ENCODE results near the gene MB21D2.
"Not testable (repeated sequence)": the region's sequence is repeated elsewhere in the genome, so short reads cannot be mapped to it uniquely, and the experiment has no call there.

Gene MB21D2

DNA sequence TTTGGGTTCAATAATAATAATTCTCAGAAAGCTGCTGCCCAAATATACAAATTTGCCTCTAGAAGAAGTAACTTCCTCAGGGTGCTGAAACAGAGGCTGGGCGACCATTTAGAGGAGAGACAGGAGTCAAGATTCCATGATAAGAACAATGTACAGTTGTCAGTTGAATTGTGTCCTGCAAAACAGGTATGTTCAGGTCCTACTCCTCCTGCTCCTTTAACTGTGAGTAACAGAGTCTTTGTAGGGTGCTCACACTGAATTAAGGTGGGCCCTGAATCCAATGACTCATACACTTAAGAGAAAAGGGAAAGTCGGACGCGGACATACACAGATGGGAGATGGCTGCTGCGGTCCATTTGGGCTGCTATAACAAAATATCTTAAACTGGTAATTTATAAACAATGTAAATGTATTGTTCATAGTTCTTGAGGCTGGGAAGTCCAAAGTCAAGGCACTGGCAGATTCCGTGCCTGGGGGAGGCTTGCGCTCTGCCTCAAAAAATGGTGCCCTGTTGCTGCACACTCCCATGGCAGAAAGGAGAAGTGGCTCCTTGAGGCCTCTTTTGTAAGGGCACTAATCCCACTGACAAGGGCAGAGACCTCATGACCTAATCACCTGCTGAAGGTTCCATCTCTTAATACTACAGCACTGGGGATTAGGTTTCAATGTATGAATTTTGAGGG is 55.1 kb downstream of the MB21D2 start:
- no peak for DNase-seq (ENCODE audit: low spot score)

DNA sequence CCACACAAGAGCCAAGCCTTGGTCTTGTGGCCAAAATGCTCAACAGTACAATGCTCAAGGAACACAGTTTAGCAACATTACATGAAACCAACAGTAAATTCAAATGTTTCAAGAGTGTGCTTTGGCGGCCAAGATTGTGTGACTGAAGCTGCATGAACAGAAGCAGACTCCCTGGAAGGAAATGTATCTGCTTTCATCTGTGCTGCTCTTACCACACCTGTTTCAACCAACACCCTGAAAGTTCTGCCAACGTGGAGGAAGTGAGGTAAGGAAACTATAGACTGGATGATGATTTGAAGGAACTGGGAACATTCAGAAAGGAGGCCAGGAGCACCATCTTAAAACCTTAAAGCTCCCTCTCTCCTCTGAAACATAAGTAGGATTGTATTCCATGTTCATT is 55.7 kb downstream of the MB21D2 start:
- DNase-seq (ENCODE audit: low spot score): no peak

DNA sequence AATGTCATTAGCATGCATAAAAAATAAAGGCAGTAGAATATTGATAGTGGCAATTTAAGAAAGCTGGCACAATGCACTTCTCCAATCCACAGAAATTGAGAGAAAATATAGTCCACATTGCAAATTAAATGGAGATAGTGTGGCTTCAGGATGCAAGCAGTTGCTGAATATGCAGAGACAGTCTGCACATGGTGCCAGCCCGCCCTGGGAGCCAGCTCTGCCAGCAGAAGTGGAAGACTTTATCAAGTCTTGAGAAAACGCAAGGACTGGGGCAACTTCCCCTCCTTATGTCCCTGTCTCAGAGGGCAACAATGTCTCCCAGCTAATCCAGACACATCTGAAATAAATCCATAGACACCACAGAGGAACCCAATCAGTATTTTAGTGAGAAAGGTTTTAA is 57.2 kb downstream of the MB21D2 start:
- DNase-seq (ENCODE audit: low spot score): no peak

DNA sequence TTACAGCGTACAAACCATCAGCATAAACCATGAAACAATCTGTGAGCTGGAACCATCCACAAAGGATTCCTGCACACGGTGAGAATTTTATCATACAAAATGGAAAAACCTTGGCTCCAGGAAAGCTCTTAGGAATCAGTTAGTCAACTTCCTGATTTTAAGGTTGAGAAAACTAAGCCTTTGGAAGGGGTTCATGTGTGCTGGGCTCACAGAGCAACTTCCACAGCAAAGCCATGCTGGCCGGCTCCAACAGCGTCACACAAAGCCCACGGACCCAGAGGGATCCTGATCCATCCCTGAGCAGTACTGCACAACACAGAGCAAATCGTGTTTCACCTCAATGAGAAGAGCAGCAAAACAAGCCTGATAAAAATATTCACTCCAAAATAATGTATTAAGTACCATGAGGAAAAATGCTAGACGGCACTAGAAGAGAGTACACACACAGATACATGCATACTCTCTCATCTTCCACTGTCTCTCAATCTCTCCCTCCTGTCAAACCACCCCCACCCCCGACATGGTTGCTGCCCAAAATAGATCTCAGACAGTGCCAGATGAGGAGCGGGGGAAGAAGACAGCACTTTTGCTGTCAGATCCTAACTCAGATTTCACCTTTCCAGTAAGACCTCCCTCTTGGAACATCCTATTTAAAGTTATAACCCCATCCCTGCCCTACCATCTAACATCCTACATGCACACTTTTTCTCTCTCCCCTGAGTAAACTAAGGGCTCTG is 58.6 kb downstream of the MB21D2 start:
- DNase-seq (ENCODE audit: low spot score): no peak

DNA sequence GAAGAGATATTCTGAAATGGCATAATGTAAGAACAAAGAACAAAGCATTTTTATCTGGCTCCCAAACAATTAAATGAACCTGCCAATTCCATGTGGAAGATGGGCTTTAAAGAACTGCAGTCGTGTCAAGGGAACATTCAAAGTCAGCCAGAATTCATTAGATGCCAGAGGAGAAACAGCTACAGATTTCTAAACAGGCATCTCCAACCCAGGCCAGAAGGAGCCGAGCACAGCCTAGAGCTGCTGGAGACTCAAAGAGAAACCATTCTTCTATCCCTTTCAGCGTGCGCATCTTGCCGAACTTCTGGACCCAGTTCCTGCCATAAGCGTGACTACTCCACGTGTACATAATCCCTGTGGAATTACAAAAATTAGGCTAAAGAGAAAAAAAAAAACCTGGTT is 60.4 kb downstream of the MB21D2 start:
- DNase-seq (ENCODE audit: low spot score): peak; percentile 10

DNA sequence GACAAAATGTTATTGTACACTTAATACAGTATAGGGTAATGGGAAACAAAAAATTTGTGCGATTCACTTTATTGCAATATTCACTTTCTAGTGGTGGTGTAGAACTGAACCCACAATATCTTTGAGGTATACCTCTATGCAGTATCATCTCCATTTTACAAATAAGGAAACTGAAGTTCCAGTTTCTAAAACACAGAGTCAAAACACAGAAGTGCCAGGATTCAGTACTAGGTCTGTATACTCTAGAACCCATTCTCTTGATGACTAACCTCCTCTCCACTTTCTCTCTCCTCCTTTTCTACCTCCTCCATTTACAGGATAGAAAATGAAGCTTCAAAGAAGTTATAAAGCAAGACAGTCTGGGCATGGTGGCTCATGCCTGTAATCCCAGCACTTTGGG is 62.2 kb downstream of the MB21D2 start:
- no peak for DNase-seq (ENCODE audit: low spot score)

DNA sequence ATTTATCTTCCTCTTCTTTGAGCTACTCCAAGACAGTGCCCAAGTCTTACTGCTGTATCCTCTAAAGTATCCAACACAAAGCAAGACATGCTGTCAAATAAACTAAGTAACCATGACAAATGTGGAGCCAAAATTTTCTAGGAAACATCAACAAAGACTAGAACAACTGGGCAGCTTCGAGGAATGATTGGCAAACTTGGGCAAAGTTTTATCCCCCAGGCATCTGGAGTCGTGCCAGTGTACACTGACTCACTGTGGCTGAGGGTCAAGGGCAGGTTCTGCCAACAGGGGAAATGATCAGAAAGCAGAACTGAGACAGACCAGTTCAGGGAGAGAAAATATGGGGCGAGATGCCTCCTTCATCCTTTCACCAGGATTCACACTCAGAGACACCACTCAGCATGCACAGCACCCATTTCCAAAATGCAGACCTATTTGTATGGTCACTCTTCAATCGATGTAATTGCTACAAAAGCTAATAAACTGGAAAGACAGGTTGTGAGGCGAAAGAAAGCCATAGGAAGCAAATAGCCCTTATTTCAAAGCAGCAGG is 65.8 kb downstream of the MB21D2 start:
- DNase-seq (ENCODE audit: low spot score): no peak

DNA sequence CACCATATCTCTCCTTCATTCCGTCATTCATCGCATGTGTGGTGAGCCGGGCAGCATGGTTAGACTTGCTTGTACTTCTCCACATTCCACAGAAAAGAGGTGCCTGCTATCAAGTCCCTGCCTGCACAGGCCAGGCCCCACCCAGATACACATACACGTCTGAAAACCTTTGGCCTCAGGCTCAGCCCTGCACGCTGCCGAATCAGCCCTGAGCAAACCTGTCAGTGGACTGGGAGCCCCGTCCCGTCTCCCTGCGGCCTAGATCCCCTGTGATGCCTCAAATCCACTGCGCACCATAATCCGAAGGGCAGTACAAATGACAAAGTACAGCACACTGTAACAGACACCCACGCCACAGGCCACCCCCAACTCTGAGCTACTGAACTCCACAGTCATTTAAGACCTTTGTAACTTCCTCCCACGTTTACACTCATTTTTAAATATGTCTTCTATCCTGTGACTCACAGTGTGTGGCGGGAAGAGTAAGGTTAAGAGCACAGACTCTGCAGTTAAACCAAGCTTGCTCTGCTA is 67.1 kb downstream of the MB21D2 start:
- no peak for DNase-seq (ENCODE audit: low spot score)

DNA sequence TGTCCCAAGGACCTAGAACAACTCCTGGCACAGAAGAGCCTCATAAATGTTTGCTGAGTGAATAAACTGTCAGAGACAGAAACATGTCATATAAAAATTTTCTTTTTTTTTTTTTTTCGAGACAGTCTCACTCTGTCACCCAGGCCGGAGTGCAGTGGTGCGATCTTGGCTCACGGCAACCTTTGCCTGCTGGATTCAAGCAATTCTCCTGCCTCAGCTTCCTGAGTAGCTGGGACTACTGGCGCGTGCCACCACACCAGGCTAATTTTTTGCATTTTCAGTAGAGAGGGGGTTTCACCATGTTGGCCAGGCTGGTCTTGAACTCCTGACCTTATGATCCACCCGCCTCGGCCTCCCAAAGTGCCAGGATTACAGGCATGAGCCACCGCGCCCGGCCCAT is 67.8 kb downstream of the MB21D2 start:
- DNase-seq (ENCODE audit: low spot score): not testable (repeated sequence)

DNA sequence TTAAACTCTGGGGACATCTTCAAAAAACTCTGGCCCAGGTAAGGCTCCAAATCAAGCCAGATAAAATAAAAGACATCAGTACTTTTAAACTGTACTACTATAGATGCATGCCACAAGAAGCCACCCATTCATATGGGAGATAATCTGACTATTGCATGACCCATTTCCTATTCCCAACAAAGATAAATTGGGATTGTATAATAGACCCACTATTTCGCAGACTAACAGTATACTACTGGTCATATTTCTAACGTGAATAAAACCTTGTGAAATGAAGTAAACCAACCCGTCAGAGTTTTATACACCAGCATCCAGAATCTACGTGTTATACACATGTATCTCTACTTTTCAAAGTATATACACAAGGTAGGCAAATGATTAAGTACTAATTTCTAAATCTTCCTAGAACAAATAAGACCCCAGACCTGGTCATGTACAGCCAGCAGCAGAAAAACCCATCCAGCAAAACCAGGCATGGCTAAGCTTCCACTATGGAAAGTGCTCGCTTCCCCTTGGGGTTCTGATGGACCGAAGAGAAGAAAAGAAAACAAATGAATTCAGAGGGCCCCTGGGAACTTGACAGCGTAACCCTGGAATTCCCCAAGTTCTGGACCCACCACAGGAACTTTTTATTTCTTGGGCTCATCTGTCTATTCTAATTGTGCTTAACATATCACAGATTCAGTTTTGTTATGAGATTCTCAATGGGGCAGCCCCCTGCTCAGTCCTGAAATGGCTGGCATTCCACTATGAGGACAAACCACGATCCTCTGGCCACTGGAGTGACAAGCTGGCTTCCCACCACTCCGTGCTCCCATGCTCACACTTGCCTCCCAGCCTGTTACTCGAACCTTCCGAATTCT is 69.1 kb downstream of the MB21D2 start:
- DNase-seq (ENCODE audit: low spot score): no peak

DNA sequence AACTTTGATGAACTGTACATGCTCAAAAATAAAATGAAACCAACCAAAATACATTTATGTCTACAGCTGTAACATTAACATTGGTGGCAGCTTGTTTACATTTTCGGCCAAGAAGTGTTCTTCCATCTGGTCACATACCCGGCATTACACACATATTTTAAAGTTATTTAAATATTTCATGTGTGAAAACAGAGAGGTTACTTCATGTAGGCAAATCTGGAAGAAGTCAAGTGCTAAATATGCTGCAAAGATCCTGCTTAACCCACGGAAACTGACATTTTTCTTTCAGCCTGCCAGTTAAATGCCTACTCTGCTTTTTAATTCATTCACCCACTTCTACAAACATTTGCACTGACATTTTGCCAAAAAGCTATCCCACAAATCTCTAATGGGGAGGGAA is 69.7 kb downstream of the MB21D2 start:
- no peak for DNase-seq (ENCODE audit: low spot score)

DNA sequence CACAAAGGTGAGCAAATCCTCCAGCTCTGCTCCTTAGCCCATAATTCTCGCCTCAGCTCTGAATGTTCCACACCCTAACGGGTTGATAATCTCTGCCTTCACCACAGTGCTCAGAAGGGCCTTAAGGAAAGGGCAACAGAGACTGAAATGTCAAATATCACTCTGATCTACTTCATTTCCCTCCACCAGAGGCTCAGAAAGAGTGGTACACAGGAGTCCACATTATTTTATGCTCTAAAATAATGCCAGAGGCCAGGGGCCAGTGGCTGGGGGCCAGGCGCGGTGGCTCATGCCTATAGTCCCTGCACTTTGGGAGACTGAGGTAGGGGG is 72.2 kb downstream of the MB21D2 start:
- no peak for DNase-seq (ENCODE audit: low spot score)

DNA sequence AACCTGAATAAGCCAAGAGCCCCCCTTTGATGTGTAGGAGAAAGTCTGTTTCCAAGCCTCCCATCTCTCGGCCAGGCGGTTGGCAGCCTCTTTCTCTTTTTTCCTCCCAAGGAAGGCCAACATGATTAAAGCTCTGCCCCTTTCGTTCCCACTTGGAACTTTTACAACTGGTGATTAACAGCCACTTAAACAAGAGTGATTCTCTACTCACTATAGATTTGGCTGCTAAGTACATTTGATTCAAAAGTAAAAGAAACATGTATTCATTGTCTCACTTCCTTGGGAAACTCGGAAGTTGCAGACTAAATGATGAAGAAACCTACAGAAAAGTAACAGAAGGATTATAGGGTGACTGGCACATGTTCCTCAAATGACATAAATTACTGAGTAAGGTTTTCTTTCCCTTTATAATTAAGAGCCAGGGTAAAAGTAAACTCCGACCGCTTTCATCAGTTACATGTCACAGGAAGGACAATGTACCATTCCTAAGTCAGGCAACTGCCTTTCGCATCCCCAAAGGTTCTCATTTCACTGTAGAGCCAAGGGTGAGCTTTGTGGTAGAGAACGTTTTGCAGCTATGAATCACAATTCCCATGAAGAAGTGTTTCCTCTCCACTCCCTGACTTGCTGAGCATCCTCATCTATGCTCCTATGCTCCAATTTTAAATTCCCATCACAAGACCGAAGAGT is 72.7 kb downstream of the MB21D2 start:
- no peak for DNase-seq (ENCODE audit: low spot score)

DNA sequence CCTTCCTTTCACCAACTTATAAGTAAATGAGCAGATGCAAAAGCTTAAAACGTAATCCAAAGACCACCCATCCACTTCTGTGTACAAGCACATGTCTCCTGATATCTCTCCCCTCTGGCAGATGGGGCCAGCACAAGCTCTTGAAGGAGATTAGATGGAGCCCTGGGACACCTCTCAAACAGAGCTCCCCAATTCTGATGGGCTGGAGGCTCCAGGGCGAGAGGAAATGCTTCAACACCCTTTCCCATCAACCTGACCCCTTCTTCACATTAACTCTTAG is 73.2 kb downstream of the MB21D2 start:
- no peak for DNase-seq (ENCODE audit: low spot score)

DNA sequence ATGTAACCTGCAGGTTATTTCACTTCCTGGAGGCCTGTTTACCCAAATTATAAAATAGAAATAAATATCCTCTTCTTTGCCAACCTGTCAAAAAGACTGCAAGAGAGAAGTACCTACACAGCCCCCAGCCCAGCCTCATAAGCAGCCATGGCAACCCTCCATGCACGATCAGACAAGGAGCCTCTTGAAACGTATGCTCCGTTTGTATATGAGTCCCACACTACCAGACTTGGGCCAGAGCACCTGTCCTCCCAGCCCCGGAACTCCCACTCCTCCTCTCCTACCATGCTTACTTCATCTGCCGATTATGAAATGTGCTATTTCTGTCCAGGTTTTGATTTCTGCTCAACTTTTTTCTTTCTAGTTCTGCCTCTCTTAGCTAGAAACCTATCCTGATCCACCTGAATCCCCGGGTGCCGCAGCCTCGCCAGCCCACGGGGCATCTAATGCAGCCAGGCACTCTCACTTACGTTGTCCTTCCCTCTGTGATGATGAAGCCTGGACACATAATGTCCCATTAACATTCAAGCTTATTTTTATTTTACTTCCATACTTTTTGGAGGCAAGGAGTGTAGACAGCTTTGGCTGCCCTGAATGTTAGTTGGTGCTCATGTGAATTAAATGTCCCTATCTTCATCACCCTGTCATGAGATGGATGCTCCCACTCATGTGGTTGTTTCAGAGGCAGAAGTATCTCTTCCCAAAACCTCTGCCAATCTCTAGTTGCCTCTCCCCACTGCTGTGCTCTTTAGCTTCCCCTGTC is 73.8 kb downstream of the MB21D2 start:
- no peak for DNase-seq (ENCODE audit: low spot score)

DNA sequence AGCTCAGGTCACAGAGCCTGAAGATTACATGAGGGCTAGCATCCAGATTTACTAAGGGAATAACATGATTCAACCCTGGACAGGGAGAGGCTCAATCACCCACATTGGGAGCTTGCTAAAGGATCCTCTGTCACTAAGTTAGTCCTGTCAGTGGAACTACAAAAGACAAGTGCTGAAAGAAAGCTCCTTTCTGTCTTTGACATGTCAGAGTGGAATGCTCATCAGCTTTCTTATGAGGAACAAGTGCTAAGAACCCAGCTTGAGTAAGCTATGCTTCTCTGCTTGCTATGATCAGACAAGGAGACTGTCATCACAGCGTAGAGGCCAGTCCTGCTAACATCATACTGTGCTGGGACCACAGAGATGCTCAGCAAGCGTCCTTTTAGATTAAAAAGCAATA is 74.5 kb downstream of the MB21D2 start:
- no peak for DNase-seq (ENCODE audit: low spot score)

DNA sequence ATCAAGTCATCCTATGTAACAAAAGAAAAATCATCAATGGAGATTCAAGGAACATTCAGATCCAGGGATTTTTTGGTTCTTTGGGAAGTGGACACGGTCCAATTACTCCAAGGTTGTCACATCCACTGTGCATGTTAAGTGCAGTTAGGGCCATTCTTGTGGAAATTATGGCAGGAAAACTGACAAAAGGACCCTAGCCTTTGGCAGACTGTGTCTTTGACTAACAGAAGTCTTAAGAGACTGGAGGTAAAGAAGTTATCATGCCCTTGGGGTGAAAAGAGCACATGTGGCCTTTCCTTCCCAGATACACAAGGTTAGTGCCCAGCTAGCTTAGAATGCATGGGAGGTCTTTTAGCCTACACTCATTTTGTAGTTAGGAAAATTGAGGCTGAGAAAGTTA is 74.9 kb downstream of the MB21D2 start:
- no peak for DNase-seq (ENCODE audit: low spot score)

DNA sequence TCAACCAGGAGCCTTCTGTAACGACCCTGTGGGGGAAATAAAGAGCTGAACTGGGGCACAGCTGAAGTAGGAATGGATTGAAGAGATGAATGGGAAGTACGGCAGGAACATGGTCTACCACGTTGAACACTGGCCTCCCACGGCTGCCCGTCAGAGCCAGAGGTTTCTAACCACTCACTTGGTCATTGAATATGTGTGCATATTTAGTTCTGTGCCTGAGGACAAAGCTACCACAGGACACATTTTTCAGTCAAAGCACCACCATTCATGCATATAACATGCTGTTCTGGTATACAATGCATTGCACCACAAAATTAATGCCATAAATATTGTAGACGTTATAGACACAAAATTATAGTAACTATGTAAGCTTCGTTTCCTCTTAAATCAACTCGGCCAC is 75.5 kb downstream of the MB21D2 start:
- DNase-seq (ENCODE audit: low spot score): no peak

DNA sequence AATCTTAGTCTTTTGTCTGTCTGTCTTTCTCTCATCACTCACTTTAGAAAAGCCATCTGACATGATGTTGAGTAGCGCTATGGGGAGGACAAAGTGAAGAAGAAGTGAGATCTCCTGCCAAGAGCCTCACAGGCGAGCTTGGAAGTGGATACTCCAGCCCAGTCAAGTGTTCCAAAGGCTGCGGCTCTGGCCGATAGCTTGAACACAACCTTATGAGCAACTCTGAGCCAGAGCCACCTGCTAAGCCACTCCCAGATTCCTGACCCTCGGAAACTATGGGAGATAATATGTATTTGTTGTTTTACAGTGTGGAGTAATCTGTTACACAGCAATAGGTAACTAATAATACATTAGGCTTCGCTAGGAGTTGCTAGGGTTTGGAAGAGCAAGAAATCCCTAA is 76.2 kb downstream of the MB21D2 start:
- DNase-seq (ENCODE audit: low spot score): no peak

DNA sequence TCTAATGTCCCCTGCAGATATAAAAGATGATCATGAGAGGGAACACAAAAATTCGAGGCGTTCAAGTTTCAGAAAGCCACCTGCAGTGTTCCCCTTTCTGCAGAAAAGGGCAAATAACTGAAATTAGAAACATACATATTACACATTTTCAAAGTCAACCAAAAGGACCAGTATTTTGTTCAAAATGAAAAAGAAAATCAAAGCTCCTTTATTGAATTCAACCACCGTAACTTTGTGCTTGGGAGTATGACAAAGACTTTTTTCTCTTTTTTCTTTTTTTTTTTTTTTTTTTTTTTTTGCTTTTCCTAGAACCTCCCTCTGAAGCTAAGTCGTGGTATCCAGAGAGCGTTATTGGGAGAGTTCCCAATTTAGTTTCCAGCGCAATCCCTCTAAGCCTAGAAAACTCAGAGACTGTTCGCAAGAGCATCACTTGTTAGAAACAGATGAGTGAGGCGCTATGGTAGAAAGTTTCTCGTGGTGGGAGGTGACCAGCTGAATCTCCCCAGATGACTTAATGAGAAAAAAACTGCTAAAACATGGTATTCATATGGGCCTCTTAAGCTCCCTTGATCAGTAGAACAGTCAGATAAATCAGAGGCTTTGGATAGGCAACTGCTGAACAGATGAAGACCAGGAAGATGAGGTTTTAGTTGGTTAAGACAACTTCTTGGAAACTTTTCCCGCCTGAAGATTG is 77.4 kb downstream of the MB21D2 start:
- DNase-seq (ENCODE audit: low spot score): no peak
